ENCODE measurements around the gene VGLL3.

VGLL3 gene

GRCh38 chr3:86948822-86949221 is 42.1 kb downstream of the VGLL3 start:
- no peak for DNase-seq

GRCh38 chr3:86942206-86942605 is 48.7 kb downstream of the VGLL3 start:
- DNase-seq: no peak

DNA sequence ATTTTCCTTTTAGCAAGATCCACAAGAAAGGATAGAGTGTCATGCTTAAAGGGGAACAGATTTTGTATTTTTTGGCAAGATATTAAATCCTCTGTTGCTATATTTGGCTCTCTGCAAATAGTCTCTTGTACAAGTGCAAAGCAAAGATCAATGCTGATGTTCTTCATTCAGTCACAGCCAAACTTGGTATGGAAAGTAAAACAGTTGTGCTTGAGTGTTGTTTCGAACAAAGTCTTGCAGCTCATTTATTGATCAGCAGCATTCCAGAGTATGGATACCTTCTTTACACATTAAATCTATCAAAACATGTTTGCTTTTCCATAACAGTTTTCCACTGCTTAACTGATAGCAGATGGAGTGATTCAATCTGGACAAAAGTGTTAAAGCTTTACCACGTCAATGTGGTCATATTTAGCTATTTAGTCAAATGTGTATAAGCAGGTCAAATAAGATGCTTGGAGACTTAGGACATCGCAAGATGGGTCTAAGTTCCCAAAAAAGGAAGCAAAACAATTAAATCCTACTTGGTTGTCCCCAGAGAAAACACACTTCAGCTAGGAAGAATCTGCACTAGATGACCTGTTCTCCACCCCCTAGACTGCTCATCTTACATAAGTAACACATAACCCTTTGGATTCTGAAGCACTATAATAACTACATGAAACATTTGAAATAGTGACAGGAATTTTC is 52.4 kb downstream of the VGLL3 start:
- DNase-seq: no peak

- no peak for DNase-seq
Observed at GRCh38 chr3:86937306-86937791, 53.6 kb downstream of the VGLL3 start.

DNA sequence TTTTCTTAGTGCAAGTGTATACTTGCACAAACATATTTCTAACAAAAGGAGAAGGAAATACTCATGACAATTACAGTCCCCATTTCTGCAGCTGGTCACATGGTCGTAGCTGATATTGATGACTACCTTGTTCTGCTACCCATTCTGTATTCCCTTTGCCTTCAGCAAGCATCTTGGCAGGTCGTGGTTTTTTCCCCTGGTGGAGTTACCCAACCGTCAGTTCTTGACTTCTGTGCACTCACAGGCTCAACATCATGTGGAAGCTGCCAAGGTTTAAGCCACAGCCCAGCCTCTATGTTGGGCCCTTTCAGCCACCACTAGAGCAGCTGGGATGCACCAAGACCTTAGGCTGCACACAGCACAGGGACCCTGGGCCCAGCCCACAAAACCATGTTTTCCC is 56.1 kb downstream of the VGLL3 start:
- DNase-seq: no peak

DNA sequence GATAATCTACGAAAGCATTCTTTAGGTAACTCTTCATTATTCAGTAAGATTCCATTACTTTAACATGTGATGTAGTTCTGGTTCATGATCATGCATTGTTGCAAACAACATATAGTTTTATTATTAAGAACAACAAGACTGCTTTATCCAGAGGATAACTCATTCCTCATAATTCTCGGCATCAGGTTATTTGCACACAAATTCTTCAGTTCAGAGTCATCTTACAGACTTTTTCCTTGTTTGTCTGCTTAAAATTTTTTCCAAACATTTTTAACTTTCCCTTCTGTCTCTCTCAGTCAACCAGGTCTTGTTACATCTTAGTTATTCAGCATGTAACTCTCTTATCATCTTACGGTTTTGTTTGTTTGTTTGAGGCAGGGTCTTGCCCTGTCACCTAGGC is 60.1 kb downstream of the VGLL3 start:
- no peak for DNase-seq

GRCh38 chr3:86930181-86930580 is 60.8 kb downstream of the VGLL3 start:
- DNase-seq: no peak

- no peak for DNase-seq
Observed at GRCh38 chr3:86929046-86929445, 61.9 kb downstream of the VGLL3 start.

DNA sequence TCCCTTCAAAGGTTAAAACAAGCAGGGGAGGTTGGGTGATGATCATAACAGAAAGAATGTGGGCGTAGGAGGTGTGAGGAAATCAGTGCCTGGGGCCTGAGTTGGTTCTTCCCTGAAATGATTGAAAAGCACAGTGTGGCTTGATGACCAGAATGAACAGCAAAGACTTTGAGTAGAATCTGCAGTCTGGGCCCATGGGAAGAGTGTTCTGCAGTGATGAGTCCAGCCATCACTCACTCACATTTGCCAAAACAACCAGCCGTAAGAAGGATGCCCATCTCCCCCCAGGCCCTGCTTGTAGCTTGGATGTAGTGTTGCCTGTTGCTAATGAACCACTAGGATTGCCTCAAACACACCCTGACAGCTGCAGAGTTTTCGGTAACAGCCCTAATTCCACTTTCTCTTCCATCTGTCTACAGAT is 67.9 kb downstream of the VGLL3 start:
- no peak for DNase-seq

GRCh38 chr3:86921971-86922680 is 68.8 kb downstream of the VGLL3 start:
- no peak for DNase-seq

- no peak for DNase-seq
Observed at GRCh38 chr3:86914670-86915069, 76.3 kb downstream of the VGLL3 start.

- DNase-seq: no peak
Observed at GRCh38 chr3:86913160-86913559, 77.8 kb downstream of the VGLL3 start.

GRCh38 chr3:86895202-86895601 is 95.7 kb downstream of the VGLL3 start:
- DNase-seq: no peak

- DNase-seq: no peak
Observed at GRCh38 chr3:86890741-86891396, 100.1 kb downstream of the VGLL3 start.
